ENCODE measurements around the gene OSTF1. TPM values are rescaled to one million over a fixed set of nuclear protein-coding genes. Genes with fewer than 3 reads are reported as not detected.

OSTF1 gene
- total and polyA plus RNA-seq, 2 donors (not counting 3 experiments of a cell fraction or from before 2014, with no cell fraction given), result 23.5 to 70.9 TPM

DNA sequence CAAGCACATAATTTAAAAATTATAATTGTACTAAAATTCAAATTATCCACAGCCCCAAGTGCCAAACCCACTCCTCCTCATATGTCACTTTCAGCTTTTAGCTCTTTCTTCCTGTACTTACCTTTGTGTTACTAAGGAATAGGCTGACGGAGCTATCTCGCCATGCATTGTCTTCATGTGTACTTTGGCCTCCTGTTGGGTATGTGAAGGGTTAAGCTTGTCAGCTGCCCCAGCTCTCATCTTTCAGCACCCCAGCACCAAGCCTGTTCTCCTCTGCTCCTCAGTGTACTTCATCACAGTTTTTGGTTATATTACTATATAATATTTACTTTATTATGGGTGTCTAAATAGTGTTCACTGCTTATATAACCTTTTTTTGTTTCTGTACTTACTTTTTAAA is 46.2 kb downstream of the OSTF1 start:
- H3K4me1 ChIP-seq (ENCODE audit: control insufficient read depth, extremely low read depth, insufficient read depth, low read length), result no peaks in the 10 kb centered on the region
- dilution Hi-C loops (cut with MboI; ENCODE audit: extremely low pct_ligation_motif_present, low sequenced_read_pairs), result no loop called here
- no peaks in the 10 kb centered on the region for H3K27me3 ChIP-seq (ENCODE audit: control insufficient read depth in 2 of 2, insufficient read depth in 2 of 2, low read length in 2 of 2)
- no peaks in the 10 kb centered on the region for H4K20me1 ChIP-seq (replicated peaks; ENCODE audit: control insufficient read depth, extremely low read depth, insufficient read depth, low read length)
- intact Hi-C loops (cut with micrococcal nuclease), result no loop called here
- H3K27ac ChIP-seq (ENCODE audit: insufficient read depth, low read depth, low read length), result no peak overlapping the region
- ChIA-PET CTCF (interaction anchor here (1.2 kb wide), 1 partner anchor 9 kb away, joined by 4 read pairs; no protein-coding TSS in a partner anchor), POLR2A (interaction anchor here (0.5 kb wide), 1 partner anchor 1348 kb away, joined by 4 read pairs; no protein-coding TSS in a partner anchor)
- no peaks in the 10 kb centered on the region for H3K79me2 ChIP-seq (ENCODE audit: control insufficient read depth, insufficient read depth, low read length)
- no peak overlapping the region for H2AFZ ChIP-seq (ENCODE audit: low read depth, low read length)
- H3K9me1 ChIP-seq (replicated peaks; ENCODE audit: control insufficient read depth, extremely low read depth, insufficient read depth, low read length), result no peaks in the 10 kb centered on the region
- no peak overlapping the region for H3K4me3 ChIP-seq (replicated peaks in 1 of 3; ENCODE audit: insufficient read depth in 1 of 3, low read depth in 1 of 3, low read length in 3 of 3)
- H3K36me3 ChIP-seq (ENCODE audit: control insufficient read depth in 2 of 2, extremely low read depth in 1 of 2, insufficient read depth in 2 of 2, low read length in 2 of 2), result peaks cover 8 to 13% of the 10 kb centered on the region in 2 experiments
- FAIRE-seq (no peak), DNase-seq (ENCODE audit: low read depth, low spot score) (no peak)
- H3K4me2 ChIP-seq (ENCODE audit: insufficient read depth, low read length), result no peak overlapping the region
- H3K9ac ChIP-seq (replicated peaks; ENCODE audit: extremely low read depth, insufficient read depth, low read length), result no peak overlapping the region
- no peaks in the 10 kb centered on the region for H3K9me3 ChIP-seq (replicated peaks; ENCODE audit: control insufficient read depth, insufficient read depth, low read length)
- no TSS peak for BruUV-seq (replicated peaks)
- TF ChIP-seq POLR2A (IDR thresholded peaks at IDR 0.05; ENCODE audit: low read depth, low read length), result no peak

- intact Hi-C loops (cut with micrococcal nuclease) (no loop called here), dilution Hi-C loops (cut with MboI; ENCODE audit: extremely low pct_ligation_motif_present, low sequenced_read_pairs) (no loop called here)
- no peaks in the 10 kb centered on the region for H3K79me2 ChIP-seq (ENCODE audit: control insufficient read depth, insufficient read depth, low read length)
- no peak for DNase-seq (ENCODE audit: low read depth, low spot score)
- ChIA-PET CTCF (no interaction called here), POLR2A (no interaction called here)
- no TSS peak for BruUV-seq (replicated peaks)
- no peak overlapping the region for H3K4me2 ChIP-seq (ENCODE audit: insufficient read depth, low read length)
- peaks cover 10% of the 10 kb centered on the region for H3K4me1 ChIP-seq (ENCODE audit: control insufficient read depth, extremely low read depth, insufficient read depth, low read length)
- H4K20me1 ChIP-seq (replicated peaks; ENCODE audit: control insufficient read depth, extremely low read depth, insufficient read depth, low read length), result no peaks in the 10 kb centered on the region
- H3K27ac ChIP-seq (ENCODE audit: insufficient read depth, low read depth, low read length), result no peak overlapping the region
- H3K4me3 ChIP-seq (replicated peaks in 1 of 3; ENCODE audit: insufficient read depth in 1 of 3, low read depth in 1 of 3, low read length in 3 of 3), result no peak overlapping the region
- TF ChIP-seq POLR2AphosphoS5 (IDR thresholded peaks at IDR 0.05; ENCODE audit: insufficient read depth, low read depth, low read length), result no peak
- TF ChIP-seq EZH2 (IDR thresholded peaks at IDR 0.05; ENCODE audit: borderline replicate concordance, low read depth, low read length, severe bottlenecking), result no peak
- TF ChIP-seq MAX (IDR thresholded peaks at IDR 0.05; ENCODE audit: insufficient read depth, insufficient read length), result no peak
- TF ChIP-seq CTCF (IDR thresholded peaks at IDR 0.05; ENCODE audit: extremely low read depth in 1 of 2, insufficient read depth in 1 of 2, low read depth in 1 of 2, low read length in 2 of 2), result no peak
- no peak for TF ChIP-seq GATA2 (IDR thresholded peaks at IDR 0.05; ENCODE audit: insufficient read depth, insufficient read length, low read depth, low read length)
- no peak for TF ChIP-seq POLR2A (IDR thresholded peaks at IDR 0.05; ENCODE audit: low read depth, low read length)
- TF ChIP-seq JUN (IDR thresholded peaks at IDR 0.05; ENCODE audit: borderline replicate concordance, insufficient read depth, insufficient read length, low read depth), result no peak
- no peak for TF ChIP-seq FOS (IDR thresholded peaks at IDR 0.05; ENCODE audit: borderline replicate concordance, insufficient read depth, low read length)
- TF ChIP-seq MYC (IDR thresholded peaks at IDR 0.05; ENCODE audit: low read depth, low read length), result no peak
- no peak for FAIRE-seq
- no peaks in the 10 kb centered on the region for H3K9me3 ChIP-seq (replicated peaks; ENCODE audit: control insufficient read depth, insufficient read depth, low read length)
- no peaks in the 10 kb centered on the region for H3K27me3 ChIP-seq (ENCODE audit: control insufficient read depth in 2 of 2, insufficient read depth in 2 of 2, low read length in 2 of 2)
- H2AFZ ChIP-seq (ENCODE audit: low read depth, low read length), result no peak overlapping the region
- H3K36me3 ChIP-seq (ENCODE audit: control insufficient read depth in 2 of 2, extremely low read depth in 1 of 2, insufficient read depth in 2 of 2, low read length in 2 of 2), result peaks cover 3 to 12% of the 10 kb centered on the region in 2 experiments
- H3K9ac ChIP-seq (replicated peaks; ENCODE audit: extremely low read depth, insufficient read depth, low read length), result no peak overlapping the region
- H3K9me1 ChIP-seq (replicated peaks; ENCODE audit: control insufficient read depth, extremely low read depth, insufficient read depth, low read length), result no peaks in the 10 kb centered on the region
Measured at GRCh38 chr9:75138260-75139040, 50.1 kb downstream of the OSTF1 start.
